H1 (cell line): ENCODE data around the gene ACMSD. TPM values are rescaled to one million over a fixed set of nuclear protein-coding genes. Genes with fewer than 3 reads are reported as not detected.

ENCODE experiments used
- CTCF ChIA-PET: fragments of 300-600 bp; sonication (Branson Sonifier 250); formaldehyde crosslinking; loops from one replicate; lab custom pipeline; 2021; ENCODE audit not compliant: partially characterized antibody; lab: Charles Lee
- POLR2A ChIA-PET: fragments of 300-600 bp; sonication (Branson Sonifier 250); formaldehyde crosslinking; loops from one replicate; lab custom pipeline; 2021; ENCODE audit warnings: inconsistent platforms; ENCODE audit not compliant: partially characterized antibody; lab: Charles Lee
- DNase-seq, 2 experiments: peaks; one replicate each; pipeline versions ENCODE4 v3.0.0 to v3.0.0-alpha.2; 2010 to 2022; ENCODE audit warnings: low spot score in 2 of 2, low read depth in 1 of 2, mixed read lengths in 1 of 2
- FAIRE-seq: peaks from 2 replicates; lab custom pipeline; 2011; peaks lifted over from hg19 to GRCh38; lab: Jason Lieb, UNC
- H2AFZ ChIP-seq: 2 replicates; pipeline ENCODE4 v1.8.1; 2012; ENCODE audit warnings: low read length, inconsistent platforms
- H2AK5ac ChIP-seq: 2 replicates; pipeline ENCODE4 v1.6.1; 2013; ENCODE audit warnings: low read depth, low read length
- H2BK120ac ChIP-seq: replicated peaks from 2 replicates; pipeline ENCODE3; 2013; ENCODE audit warnings: low read depth, low read length, inconsistent platforms
- H2BK12ac ChIP-seq: 2 replicates; pipeline ENCODE4 v1.6.1; 2013; ENCODE audit warnings: low read depth, low read length
- H2BK15ac ChIP-seq: 2 replicates; pipeline ENCODE4 v1.6.1; 2013; ENCODE audit warnings: low read length
- H2BK20ac ChIP-seq: 2 replicates; pipeline ENCODE4 v1.6.1; 2013; ENCODE audit warnings: low read length
- H2BK5ac ChIP-seq: 2 replicates; pipeline ENCODE4 v1.6.1; 2013; ENCODE audit warnings: low read depth, low read length
- H3K14ac ChIP-seq: 2 replicates; pipeline ENCODE4 v1.6.1; 2013; ENCODE audit warnings: inconsistent platforms; ENCODE audit not compliant: insufficient read length
- H3K18ac ChIP-seq: 2 replicates; pipeline ENCODE4 v1.6.1; 2013; ENCODE audit warnings: low read length; ENCODE audit errors: extremely low read depth
- H3K23ac ChIP-seq: 2 replicates; pipeline ENCODE4 v1.6.1; 2013; ENCODE audit warnings: inconsistent platforms; ENCODE audit not compliant: insufficient read length
- H3K23me2 ChIP-seq: 2 replicates; pipeline ENCODE4 v1.6.1; 2013; ENCODE audit warnings: low read depth, low read length
- H3K27ac ChIP-seq: 2 replicates; pipeline ENCODE4 v1.6.1; 2011; ENCODE audit warnings: low read depth, low read length, inconsistent platforms
- H3K27me3 ChIP-seq, 4 experiments: replicated peaks in 1 of 4; 1 replicate in 1 of 4; 2 replicates in 3 of 4; pipeline versions ENCODE4 v1.6.1 to v1.8.1; 2011 to 2013; ENCODE audit warnings: low read length in 3 of 4, mild to moderate bottlenecking in 3 of 4, inconsistent platforms in 2 of 4, mixed read lengths in 2 of 4, moderate library complexity in 1 of 4; ENCODE audit not compliant: control insufficient read depth in 3 of 4, insufficient read depth in 3 of 4; ENCODE audit errors: extremely low read depth in 1 of 4
- H3K36me3 ChIP-seq, 4 experiments: 2 replicates each; pipeline versions ENCODE4 v1.6.1 to v1.8.1; 2011 to 2013; ENCODE audit warnings: mild to moderate bottlenecking in 4 of 4, low read length in 3 of 4, moderate library complexity in 2 of 4, control low read depth in 1 of 4, inconsistent platforms in 1 of 4; ENCODE audit not compliant: insufficient read depth in 4 of 4, control insufficient read depth in 2 of 4
- H3K4ac ChIP-seq: replicated peaks from 2 replicates; pipeline ENCODE3; 2013; ENCODE audit warnings: low read length, low read depth, mixed read lengths, inconsistent platforms; ENCODE audit not compliant: insufficient read length
- H3K4me1 ChIP-seq, 4 experiments: replicated peaks in 1 of 4; 1 replicate in 1 of 4; 2 replicates in 3 of 4; pipeline versions ENCODE4 v1.6.1 to v1.8.1; 2011 to 2013; ENCODE audit warnings: low read length in 3 of 4, inconsistent platforms in 2 of 4, mixed read lengths in 1 of 4; ENCODE audit not compliant: insufficient read depth in 4 of 4, control insufficient read depth in 3 of 4
- H3K4me2 ChIP-seq, 2 experiments: 2 replicates each; pipeline versions ENCODE4 v1.6.1 to v1.8.1; 2011 to 2013; ENCODE audit warnings: low read depth in 2 of 2, low read length in 2 of 2, control low read depth in 1 of 2, inconsistent platforms in 1 of 2, mild to moderate bottlenecking in 1 of 2; ENCODE audit not compliant: insufficient read depth in 1 of 2
- H3K4me3 ChIP-seq, 4 experiments: fragments of 200-600, 300-600 bp in 1 of 4; sonication (generic), shearing (Covaris generic), sonication (Bioruptor Twin) in 1 of 4; 2 replicates each; pipeline versions ENCODE4 v1.5.1 to v1.8.1; 2011 to 2016; ENCODE audit warnings: low read length in 4 of 4, low read depth in 3 of 4, control low read depth in 2 of 4, inconsistent platforms in 2 of 4, mild to moderate bottlenecking in 2 of 4, mixed read lengths in 1 of 4, moderate library complexity in 1 of 4; ENCODE audit not compliant: insufficient read depth in 2 of 4; ENCODE audit errors: extremely low read depth in 1 of 4
- H3K56ac ChIP-seq: replicated peaks from 2 replicates; pipeline ENCODE3; 2013; ENCODE audit warnings: low read depth, mild to moderate bottlenecking, mixed read lengths, low read length, inconsistent platforms; ENCODE audit not compliant: insufficient read length
- H3K79me1 ChIP-seq: 2 replicates; pipeline ENCODE4 v1.6.1; 2013; ENCODE audit warnings: low read depth, low read length, control low read depth
- H3K79me2 ChIP-seq, 2 experiments: 2 replicates each; pipeline versions ENCODE4 v1.6.1 to v1.8.1; 2012 to 2013; ENCODE audit warnings: low read length in 2 of 2, mild to moderate bottlenecking in 2 of 2, inconsistent platforms in 1 of 2; ENCODE audit not compliant: insufficient read depth in 2 of 2, control insufficient read depth in 1 of 2
- H3K9ac ChIP-seq, 4 experiments: replicated peaks in 1 of 4; 1 replicate in 1 of 4; 2 replicates in 3 of 4; pipeline versions ENCODE4 v1.6.1 to v1.8.1; 2011 to 2013; ENCODE audit warnings: low read depth in 3 of 4, low read length in 3 of 4, control low read depth in 2 of 4, mild to moderate bottlenecking in 2 of 4, moderate library complexity in 2 of 4, inconsistent platforms in 1 of 4; ENCODE audit errors: extremely low read depth in 1 of 4
- H3K9me3 ChIP-seq, 2 experiments: 2 replicates each; pipeline versions ENCODE4 v1.6.1 to v1.8.1; 2012 to 2013; ENCODE audit warnings: mild to moderate bottlenecking in 2 of 2, moderate library complexity in 2 of 2, control low read depth in 1 of 2, inconsistent platforms in 1 of 2, low read depth in 1 of 2, low read length in 1 of 2, mixed read lengths in 1 of 2; ENCODE audit not compliant: insufficient read depth in 2 of 2
- H4K20me1 ChIP-seq, 2 experiments: replicated peaks in 1 of 2; 2 replicates each; pipeline versions ENCODE3 to v1.8.1; 2011 to 2013; ENCODE audit warnings: inconsistent platforms in 2 of 2, low read length in 2 of 2, mild to moderate bottlenecking in 1 of 2; ENCODE audit not compliant: insufficient read depth in 2 of 2, control insufficient read depth in 1 of 2
- H4K5ac ChIP-seq: 2 replicates; pipeline ENCODE4 v1.6.1; 2013; ENCODE audit warnings: low read length, low read depth, mixed read lengths, inconsistent platforms; ENCODE audit not compliant: insufficient read length
- H4K8ac ChIP-seq: 2 replicates; pipeline ENCODE4 v1.8.0; 2013; ENCODE audit warnings: mild to moderate bottlenecking, moderate library complexity, low read length, inconsistent platforms; ENCODE audit not compliant: insufficient read depth; ENCODE audit errors: extremely low read depth
- H4K91ac ChIP-seq: replicated peaks from 2 replicates; pipeline ENCODE3; 2013; ENCODE audit warnings: low read length, mixed read lengths, inconsistent platforms; ENCODE audit not compliant: insufficient read length
- CHD1 ChIP-seq: IDR thresholded peaks from 2 replicates; pipeline ENCODE4 v1.6.1; 2012; ENCODE audit warnings: low read depth, low read length, improper control_type of control experiment
- HDAC6 ChIP-seq: IDR thresholded peaks from one replicate; pipeline ENCODE4 v1.7.1; 2012; ENCODE audit warnings: low read depth, mild to moderate bottlenecking, inconsistent platforms, low read length, moderate library complexity
- KDM4A ChIP-seq: IDR thresholded peaks from one replicate; pipeline ENCODE4 v1.7.1; 2012; ENCODE audit warnings: low read depth, mild to moderate bottlenecking, moderate library complexity, low read length, inconsistent platforms; ENCODE audit not compliant: severe bottlenecking
- KDM5A ChIP-seq: fragments of 200-600 bp; IDR thresholded peaks from 2 replicates; pipeline ENCODE4 v1.7.1; 2012; ENCODE audit warnings: mild to moderate bottlenecking, low read length, inconsistent platforms, mixed read lengths
- RAD21 ChIP-seq, 2 experiments: IDR thresholded peaks in 1 of 2; conservative IDR thresholded peaks in 1 of 2; 2 replicates each; pipeline ENCODE4 v1.6.1; 2011; ENCODE audit warnings: low read depth in 2 of 2, low read length in 2 of 2, improper control_type of control experiment in 1 of 2, inconsistent platforms in 1 of 2, mild to moderate bottlenecking in 1 of 2, moderate library complexity in 1 of 2
- RNF2 ChIP-seq: fragments of 200-900, 300-1000 bp; sonication (generic); IDR thresholded peaks from 2 replicates; pipeline ENCODE4 v1.7.1; 2016; ENCODE audit warnings: borderline replicate concordance, low read depth, mild to moderate bottlenecking, antibody characterized with exemption, low read length; ENCODE audit not compliant: poor library complexity, severe bottlenecking; ENCODE audit errors: missing control alignments
- SUZ12 ChIP-seq: fragments of 200-600 bp; sonication (generic); IDR thresholded peaks from 2 replicates; pipeline ENCODE4 v1.6.1; 2012; ENCODE audit warnings: mild to moderate bottlenecking, inconsistent platforms, low read length, moderate library complexity, mixed read lengths
- TAF7 ChIP-seq: optimal IDR thresholded peaks from 2 replicates; pipeline ENCODE3; 2011; ENCODE audit warnings: low read depth, mild to moderate bottlenecking, inconsistent platforms, low read length, moderate library complexity, borderline replicate concordance
- WGBS, 2 experiments: shearing (Covaris generic) in 1 of 2; methylation state at CpG; one replicate each; pipeline versions ENCODE4 v1.1.6 to v1.1.7; 2013 to 2015; ENCODE audit warnings: low lambda C conversion rate in 2 of 2, mixed read lengths in 2 of 2, inconsistent platforms in 1 of 2, low coverage in 1 of 2, missing lambda C conversion rate in 1 of 2; ENCODE audit not compliant: insufficient replicate concordance in 2 of 2, insufficient coverage in 1 of 2, insufficient read length in 1 of 2; ENCODE audit errors: extremely low coverage in 1 of 2, missing lambda C conversion rate in 1 of 2; 5-methylcytosine and 5-hydroxymethylcytosine counted together
- polyA plus RNA-seq, 7 experiments: library from polyadenylated mRNA; depleted of rRNA in 3 of 7; stranded (reverse) in 5 of 7; unstranded in 2 of 7; fragments of >200 nt in 5 of 7; fragments of 200-250 nt in 2 of 7; gene quantifications; 1 replicate in 5 of 7; 2 replicates in 1 of 7; 4 replicates in 1 of 7; pipeline versions ENCODE4 v1.2.1 to v1.2.3, GENCODE V29; 2011 to 2013; ENCODE audit warnings: missing spikeins in 2 of 7, mixed read lengths in 2 of 7
- total RNA-seq: library from RNA; stranded (reverse); fragmentation: NEBNext Ultra II Directional; extraction: Animal tissue kit (Norgen Biotek cat#: 25700); gene quantifications from 2 replicates; pipeline ENCODE4 v1.2.1, GENCODE V29; 2021

The ACMSD gene
- total and polyA plus RNA-seq, 2 of the 8 experiments (the other 6 are each of a cell fraction or from before 2014, with no cell fraction given), result not detected

GRCh38 chr2:134823832-134824231 is 14.6 kb upstream of the ACMSD start:
- POLR2A ChIA-PET, result no interaction called here
- no peak overlapping the region for H2BK15ac ChIP-seq
- no peaks in the 10 kb centered on the region for H3K9me3 ChIP-seq
- TF ChIP-seq SUZ12, result no peak
- TF ChIP-seq CHD1, result no peak
- TF ChIP-seq TAF7, result no peak
- TF ChIP-seq RNF2, result no peak
- no peak for TF ChIP-seq KDM5A
- no peak for TF ChIP-seq KDM4A
- TF ChIP-seq RAD21 (IDR thresholded peaks at IDR 0.05 in 1 of 2, conservative IDR thresholded peaks at IDR 0.05 in 1 of 2; ENCODE audit: low read depth in 2 of 2, low read length in 2 of 2), result no peak
- no peak for TF ChIP-seq HDAC6
- CTCF ChIA-PET, result no interaction called here
- no peak overlapping the region for H3K23ac ChIP-seq
- H2BK5ac ChIP-seq, result no peak overlapping the region
- no peak overlapping the region for H3K4me3 ChIP-seq
- no peak overlapping the region for H2BK12ac ChIP-seq
- no peak for FAIRE-seq
- no peak overlapping the region for H4K8ac ChIP-seq
- DNase-seq, result no peak
- H2BK20ac ChIP-seq, result no peak overlapping the region
- H3K27me3 ChIP-seq, result no peaks in the 10 kb centered on the region
- no peaks in the 10 kb centered on the region for H3K4me1 ChIP-seq
- WGBS, 2 experiments, result 86% methylated on average over 2 of the region's 2 CpGs; no CpG with 5 or more reads in 1 of the 2 experiments
- no peak overlapping the region for H3K4ac ChIP-seq
- H3K9ac ChIP-seq, result no peak overlapping the region
- no peak overlapping the region for H3K56ac ChIP-seq
- no peak overlapping the region for H2AK5ac ChIP-seq
- H4K91ac ChIP-seq, result no peak overlapping the region
- H4K20me1 ChIP-seq, result no peaks in the 10 kb centered on the region
- H4K5ac ChIP-seq, result no peak overlapping the region
- H3K14ac ChIP-seq, result no peak overlapping the region
- H3K4me2 ChIP-seq, result no peak overlapping the region
- no peaks in the 10 kb centered on the region for H3K79me1 ChIP-seq
- no peak overlapping the region for H2BK120ac ChIP-seq
- H3K18ac ChIP-seq, result no peak overlapping the region
- H3K36me3 ChIP-seq, result no peaks in the 10 kb centered on the region
- H2AFZ ChIP-seq, result no peak overlapping the region
- H3K23me2 ChIP-seq, result no peaks in the 10 kb centered on the region; the same call in 1 of the 2 replicates
- H3K79me2 ChIP-seq, result no peaks in the 10 kb centered on the region
- H3K27ac ChIP-seq, result no peak overlapping the region
